HG03095 (cell line): ENCODE results near the gene EPB41L4A.
"Not testable (repeated sequence)": the region's sequence is repeated elsewhere in the genome, so short reads cannot be mapped to it uniquely, and the experiment has no call there.

ENCODE experiments used
- ATAC-seq: cut with Tn5 transposase; IDR thresholded peaks from one replicate; pipeline ENCODE4 v1.9.1; 2021; ENCODE audit warnings: moderate library complexity; ENCODE audit not compliant: unreplicated experiment

EPB41L4A gene

DNA sequence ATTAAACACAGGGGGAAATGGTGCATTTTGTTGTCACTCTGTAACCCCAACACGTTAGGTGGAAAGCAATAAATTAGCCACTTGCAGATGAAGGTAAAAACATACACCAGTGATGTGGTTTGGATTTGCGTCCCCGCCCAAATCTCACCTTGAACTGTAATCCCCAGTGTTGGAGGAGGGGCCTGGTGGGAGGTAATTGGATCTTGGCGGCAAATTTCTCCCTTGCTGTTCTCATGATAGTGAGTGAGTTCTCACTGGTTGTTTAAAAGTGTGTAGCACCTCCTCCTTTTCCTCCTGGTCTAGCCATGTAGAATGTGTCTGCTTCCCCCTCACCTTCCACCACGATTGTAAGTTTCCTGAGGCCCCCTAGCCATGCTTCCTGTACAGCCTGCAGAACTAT, 17.2 kb downstream of the EPB41L4A start:
- no peak for ATAC-seq

DNA sequence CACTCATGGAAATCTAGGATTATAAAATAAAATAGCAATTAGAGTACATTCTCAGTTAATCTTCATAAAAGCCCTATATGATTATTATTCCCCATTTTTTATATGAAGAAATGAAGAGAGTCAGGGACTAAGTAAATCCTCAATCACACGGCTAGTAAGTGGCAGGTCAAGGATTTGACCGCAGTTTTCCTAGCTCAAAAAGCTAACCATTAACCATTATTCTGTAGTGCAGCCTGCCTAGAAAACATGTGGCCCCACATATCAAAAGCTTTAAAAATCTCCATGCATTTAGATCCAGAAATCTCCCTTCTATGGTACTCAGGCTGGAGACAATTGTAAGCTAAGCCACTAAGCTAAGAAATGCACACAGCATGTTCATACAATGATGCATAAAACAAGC, 21.4 kb downstream of the EPB41L4A start:
- no peak for ATAC-seq

- no peak for ATAC-seq
These were observed 22.6 kb downstream of the EPB41L4A start for GRCh38 chr5:112396430-112396829.

DNA sequence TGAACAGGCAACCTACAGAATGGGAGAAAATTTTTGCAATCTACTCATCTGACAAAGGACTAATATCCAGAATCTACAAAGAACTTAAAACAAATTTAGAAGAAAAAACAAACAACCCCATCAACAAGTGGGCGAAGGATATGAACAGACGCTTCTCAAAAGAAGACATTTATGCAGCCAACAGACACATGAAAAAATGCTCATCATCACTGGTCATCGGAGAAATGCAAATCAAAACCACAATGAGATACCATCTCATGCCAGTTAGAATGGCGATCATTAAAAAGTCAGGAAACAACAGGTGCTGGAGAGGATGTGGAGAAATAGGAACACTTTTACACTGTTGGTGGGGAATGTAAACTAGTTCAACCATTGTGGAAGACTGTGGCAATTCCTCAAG, 23.8 kb downstream of the EPB41L4A start:
- not testable (repeated sequence) for ATAC-seq

DNA sequence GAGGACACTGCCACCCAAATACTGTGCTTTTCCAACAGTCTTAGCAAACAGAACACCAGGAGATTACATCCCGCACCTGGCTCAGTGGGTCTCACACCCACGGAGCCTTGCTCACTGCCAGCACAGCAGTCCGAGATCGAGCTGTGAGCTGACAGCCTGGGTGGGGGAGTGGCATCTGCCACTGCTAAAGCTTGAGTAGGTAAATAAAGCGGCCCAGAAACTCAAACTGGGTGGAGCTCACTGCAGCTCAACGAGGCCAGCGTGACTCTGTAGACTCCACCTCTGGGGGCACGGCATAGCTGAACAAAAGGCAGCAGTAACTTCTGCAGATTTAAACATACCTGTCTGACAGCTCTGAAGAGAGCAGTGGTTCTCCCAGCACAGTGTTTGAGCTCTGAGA, 28.8 kb downstream of the EPB41L4A start:
- ATAC-seq = no peak

- ATAC-seq = no peak
These were observed 30.3 kb downstream of the EPB41L4A start for GRCh38 chr5:112388739-112389138.

DNA sequence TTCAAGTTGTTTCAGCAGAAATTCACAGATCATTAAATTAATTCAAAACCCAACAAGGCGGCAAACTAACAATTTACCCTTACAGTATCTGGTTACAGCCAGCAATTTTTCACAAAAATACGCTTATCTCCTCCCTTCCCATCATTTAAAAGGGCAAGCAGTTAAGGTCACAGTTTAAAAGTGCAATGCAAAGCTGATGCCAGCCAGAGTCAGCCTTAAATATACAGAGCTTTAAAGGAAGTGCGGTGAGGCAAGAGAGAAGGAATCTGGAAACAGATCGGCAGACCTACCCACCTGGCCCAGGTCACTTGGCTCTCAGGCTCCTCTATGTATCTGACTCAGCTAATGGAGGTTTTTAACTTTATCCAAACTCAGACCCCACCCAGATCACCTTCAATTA, 31.0 kb downstream of the EPB41L4A start:
- ATAC-seq = no peak

DNA sequence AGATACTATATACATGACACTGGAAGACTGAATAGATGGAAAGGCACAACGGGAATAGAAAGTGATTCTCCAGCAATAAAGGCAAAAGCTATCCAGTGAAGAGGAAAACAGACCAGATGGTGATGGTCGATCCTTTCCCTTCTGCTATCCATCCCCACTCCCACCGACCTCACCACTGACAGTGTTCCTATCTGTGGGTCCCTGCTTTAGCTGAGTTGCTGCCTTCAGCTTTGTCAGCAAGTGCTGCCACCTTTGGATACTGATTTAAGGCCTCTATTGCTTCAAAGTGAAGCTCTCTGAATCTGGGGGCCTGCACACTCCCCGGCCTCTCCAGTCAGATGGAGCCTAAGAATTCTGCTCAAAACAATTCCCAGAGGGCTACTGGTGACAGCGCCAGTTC, 32.3 kb downstream of the EPB41L4A start:
- no peak for ATAC-seq

DNA sequence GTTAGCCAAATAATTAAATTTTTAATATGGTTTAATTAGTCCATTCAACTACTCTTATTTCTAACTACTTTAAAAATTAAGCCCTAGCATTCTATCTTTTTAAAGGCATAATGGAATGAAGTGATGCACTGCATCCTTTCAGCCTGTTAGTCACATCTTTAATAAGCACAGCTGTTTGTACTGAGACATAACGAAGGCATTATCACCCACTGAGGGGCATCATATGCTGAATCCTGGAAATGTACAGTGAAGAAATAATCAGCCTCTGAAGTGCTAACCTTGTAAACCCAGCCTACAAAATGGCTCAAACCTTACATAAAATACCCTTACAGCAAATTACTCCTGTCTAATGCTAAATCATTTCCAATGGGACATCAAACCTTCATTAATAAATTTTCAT, 33.1 kb downstream of the EPB41L4A start:
- ATAC-seq = no peak

GRCh38 chr5:112385566-112385965, 33.5 kb downstream of the EPB41L4A start:
- ATAC-seq = no peak

- ATAC-seq = no peak
These were observed 34.6 kb downstream of the EPB41L4A start for GRCh38 chr5:112384523-112384922.

DNA sequence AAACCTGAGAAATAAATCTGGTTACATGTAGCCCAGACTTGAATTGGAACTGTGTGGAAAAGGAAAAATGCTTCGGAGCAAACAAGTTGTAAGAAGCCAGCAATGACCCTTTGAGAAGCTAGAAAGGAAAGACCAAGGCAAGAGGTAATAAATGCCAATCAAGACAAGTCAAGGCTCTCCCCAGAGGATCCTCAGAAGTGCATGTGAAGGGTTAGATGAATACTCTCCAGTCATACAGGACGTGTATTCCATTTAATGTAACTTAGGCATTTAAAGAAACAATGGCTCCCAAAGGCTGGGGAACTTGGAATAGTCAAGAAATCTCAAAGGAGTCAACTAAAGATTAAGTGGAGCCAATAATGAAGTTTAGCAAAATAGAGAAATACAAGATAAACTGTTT, 36.2 kb downstream of the EPB41L4A start:
- no peak for ATAC-seq

DNA sequence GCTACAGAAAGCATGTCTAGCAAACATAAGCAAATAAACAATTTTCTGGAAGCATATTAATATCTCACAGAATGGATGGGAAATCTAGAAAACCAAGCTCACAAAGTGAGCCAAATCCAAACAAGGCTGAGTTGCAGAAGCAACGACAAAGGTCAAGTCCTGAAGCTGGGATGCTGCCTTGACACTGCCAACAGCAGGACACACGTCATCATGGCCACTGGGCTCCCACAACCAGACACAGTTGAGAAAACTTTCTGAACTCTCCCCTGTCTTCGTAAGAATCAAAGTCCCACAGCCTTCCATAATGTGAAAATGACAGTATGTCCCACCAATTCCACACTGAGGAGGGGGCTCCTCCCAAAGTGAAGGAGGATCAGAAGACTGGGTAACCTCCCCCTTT, 37.6 kb downstream of the EPB41L4A start:
- ATAC-seq = no peak

DNA sequence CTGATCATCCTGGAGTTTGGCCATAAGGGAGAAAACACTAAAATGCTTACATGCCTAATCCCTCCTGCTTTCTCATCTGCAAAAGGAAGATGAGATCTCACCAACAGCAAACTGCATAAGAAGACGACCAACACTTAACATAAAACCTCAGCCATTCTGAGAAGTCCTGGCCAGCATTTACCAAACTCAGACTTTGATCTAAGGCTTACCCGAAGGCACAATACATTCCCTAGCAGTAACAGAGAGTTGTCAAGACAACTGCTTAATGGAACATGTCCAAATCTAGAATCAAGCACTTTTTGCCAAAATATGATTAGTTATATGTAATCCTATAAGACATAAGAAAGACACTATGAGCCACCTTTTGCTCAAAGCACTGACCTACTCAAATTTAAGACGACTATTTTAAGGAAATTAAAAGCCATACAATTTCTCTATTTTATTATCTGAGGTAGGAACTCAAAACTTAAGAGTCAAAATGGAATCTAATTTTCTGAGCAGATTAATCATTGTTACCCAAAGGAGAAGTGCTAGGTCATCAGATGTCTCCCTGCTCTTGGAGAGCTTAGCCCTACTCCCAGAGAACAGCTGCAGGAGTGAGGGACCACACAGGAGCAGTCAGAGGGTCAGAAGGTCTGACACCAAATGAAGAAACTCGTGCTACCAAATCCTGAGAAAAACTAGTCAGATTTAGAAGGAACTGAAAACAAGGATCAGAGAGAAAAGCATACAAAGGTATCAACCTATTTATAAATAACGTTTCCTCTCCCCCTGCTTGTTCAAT, 39.3 kb downstream of the EPB41L4A start:
- ATAC-seq = no peak

- no peak for ATAC-seq
These were observed 44.3 kb downstream of the EPB41L4A start for GRCh38 chr5:112374818-112375217.

GRCh38 chr5:112374356-112374755, 44.7 kb downstream of the EPB41L4A start:
- ATAC-seq = no peak

GRCh38 chr5:112373885-112374284, 45.2 kb downstream of the EPB41L4A start:
- no peak for ATAC-seq

GRCh38 chr5:112372543-112372942, 46.5 kb downstream of the EPB41L4A start:
- ATAC-seq = no peak

DNA sequence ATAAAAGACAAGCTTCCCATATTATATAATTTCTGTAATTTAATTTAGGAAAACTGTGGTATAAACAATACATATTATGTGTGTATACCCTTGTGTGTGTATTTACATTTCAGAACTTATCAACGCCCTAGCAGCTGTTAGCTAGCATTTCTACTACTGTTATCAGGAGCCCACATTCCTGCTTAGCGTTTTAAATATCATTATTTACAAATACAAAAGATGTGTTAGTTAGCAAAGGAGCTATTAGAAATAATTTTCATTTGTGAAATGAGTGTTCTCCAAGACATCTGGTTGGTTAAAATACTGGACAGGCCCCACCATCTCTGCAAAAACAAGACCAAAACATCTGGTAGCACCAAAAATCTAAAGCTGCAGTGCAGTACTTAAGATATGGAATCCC, 48.0 kb downstream of the EPB41L4A start:
- no peak for ATAC-seq

DNA sequence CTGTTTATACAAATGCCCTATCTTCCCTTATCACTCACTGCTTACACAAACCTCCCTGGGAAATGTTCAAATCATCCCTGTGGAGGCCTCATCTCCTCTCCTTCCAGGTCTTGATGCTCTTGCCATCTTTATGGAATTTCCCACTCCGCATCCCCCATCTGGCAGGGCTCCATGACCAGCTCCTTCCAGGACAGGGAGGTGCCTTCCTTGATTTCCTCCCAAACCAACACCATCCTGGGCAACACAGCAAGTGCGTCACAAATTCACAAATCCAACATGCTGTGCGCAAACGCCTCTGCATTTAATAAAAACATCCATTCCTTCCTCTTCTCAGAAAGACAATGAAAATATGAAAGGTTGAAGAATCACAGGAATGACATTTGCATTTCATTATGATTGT, 51.7 kb downstream of the EPB41L4A start:
- ATAC-seq = no peak

GRCh38 chr5:112366987-112367386, 52.1 kb downstream of the EPB41L4A start:
- no peak for ATAC-seq

- ATAC-seq = not testable (repeated sequence)
These were observed 58.3 kb downstream of the EPB41L4A start for GRCh38 chr5:112360740-112361139.
